Astrocyte (in vitro differentiated cells and primary cell): ENCODE measurements around the gene FAM131B.

Experiments used
- CTCF ChIP-seq: IDR thresholded peaks from 2 replicates; pipeline ENCODE4 v1.5.1; 2011; ENCODE audit warnings: low read depth, mild to moderate bottlenecking, inconsistent platforms, low read length, moderate library complexity; ENCODE audit not compliant: insufficient read depth
- EZH2 ChIP-seq: IDR thresholded peaks from 2 replicates; pipeline ENCODE4 v1.6.1; 2012; ENCODE audit warnings: mild to moderate bottlenecking, low read length, inconsistent platforms; ENCODE audit not compliant: insufficient read depth

GRCh38 chr7:143352531-143353002 is 9.9 kb downstream of the FAM131B start:
- TF ChIP-seq EZH2 (no peak), CTCF (no peak)
